Tibial artery (tissue), 4 donors: ENCODE measurements around the gene MED22.
"Not testable (repeated sequence)": the region's sequence is repeated elsewhere in the genome, so short reads cannot be mapped to it uniquely, and the experiment has no call there.

Source experiments
- DNase-seq, 2 donors: peaks; one replicate each; pipeline ENCODE4 v3.0.0-alpha.2; 2019
- H3K27ac ChIP-seq, 2 donors: fragments of 200-600 bp; sonication (generic) in 1 of 2; 1 replicate in 1 of 2; 2 replicates in 1 of 2; pipeline ENCODE4 v1.5.1; 2018 to 2019; ENCODE audit warnings: mild to moderate bottlenecking in 1 of 2
- H3K27me3 ChIP-seq, 2 donors: fragments of 200-600 bp; sonication (generic) in 1 of 2; one replicate each; pipeline versions ENCODE4 v1.5.1 to v1.6.0; 2016 to 2019
- H3K36me3 ChIP-seq, 3 donors: fragments of 200-600 bp; sonication (generic) in 2 of 3; one replicate each; pipeline ENCODE4 v1.5.1; 2016 to 2019; ENCODE audit warnings: mild to moderate bottlenecking in 2 of 3
- H3K4me1 ChIP-seq, 4 donors: fragments of 200-600 bp; sonication (generic) in 2 of 4; 1 replicate in 3 of 4; 2 replicates in 1 of 4; pipeline ENCODE4 v1.5.1; 2016 to 2019
- H3K4me3 ChIP-seq, 2 donors: fragments of 200-600 bp; sonication (generic) in 1 of 2; 1 replicate in 1 of 2; 2 replicates in 1 of 2; pipeline ENCODE4 v1.5.1; 2018 to 2019; ENCODE audit warnings: mild to moderate bottlenecking in 2 of 2
- H3K9me3 ChIP-seq, 3 donors: fragments of 200-600 bp; sonication (generic) in 1 of 3; one replicate each; pipeline ENCODE4 v1.5.1; 2016 to 2019
- intact Hi-C: fragments of 100-400 bp; cut with DNase I; formaldehyde crosslinking; loops from one replicate; pipeline ENCODE4 v1.15.0; 2023; ENCODE audit warnings: low total_unique reads
- TF ChIP-seq, protein P1 (sequence below), 2 experiments: fragments of 200-600 bp in 1 of 2; fragments of 450-650 bp in 1 of 2; IDR thresholded peaks; one replicate each; pipeline ENCODE4 v1.5.1; 2017 to 2019; ENCODE audit warnings: antibody characterized with exemption in 2 of 2, mild to moderate bottlenecking in 1 of 2, moderate library complexity in 1 of 2

Gene MED22

DNA sequence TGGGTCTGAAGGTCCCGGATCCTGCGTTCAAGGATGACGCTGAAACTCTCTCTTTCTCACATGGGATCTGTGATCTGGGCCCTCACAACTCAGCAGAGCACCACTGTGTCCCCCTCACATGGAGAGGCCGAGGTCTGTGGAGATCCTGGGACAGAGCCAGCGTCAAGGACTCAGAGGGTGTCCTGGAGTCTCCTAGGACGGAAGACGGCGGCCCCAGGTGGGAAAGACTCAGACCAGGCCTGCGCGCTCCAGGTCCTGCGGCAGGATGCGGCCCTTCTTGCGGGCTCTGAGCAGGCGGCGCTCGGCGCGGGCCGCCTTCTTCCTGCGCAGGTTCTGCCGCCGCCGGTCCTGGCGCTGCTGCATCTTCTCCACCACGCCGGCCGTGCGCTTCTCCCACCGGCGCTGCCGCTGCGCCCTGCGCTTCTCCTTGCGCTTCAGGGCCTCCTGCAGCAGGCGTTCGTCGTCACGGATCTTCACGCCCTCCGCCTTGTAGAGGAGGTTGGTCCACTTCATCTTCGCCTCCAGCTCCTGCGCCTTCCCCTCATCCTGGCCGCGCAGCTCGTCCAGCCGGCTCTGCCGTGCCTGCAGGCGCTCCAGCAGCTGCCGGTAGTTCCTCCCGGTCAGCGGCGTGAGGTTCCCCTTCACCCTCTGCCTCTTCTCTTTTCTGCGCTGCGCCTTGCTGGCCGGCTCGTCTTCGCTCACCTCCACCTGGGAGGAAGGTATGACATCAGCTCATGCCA is 16.1 kb downstream of the MED22 start:
- H3K27ac ChIP-seq: no peak overlapping the region
- no peaks in the 10 kb centered on the region for H3K27me3 ChIP-seq
- peaks cover 0 to 31% (median 23%) of the 10 kb centered on the region in 4 donors for H3K4me1 ChIP-seq
- TF ChIP-seq, protein P1, sequence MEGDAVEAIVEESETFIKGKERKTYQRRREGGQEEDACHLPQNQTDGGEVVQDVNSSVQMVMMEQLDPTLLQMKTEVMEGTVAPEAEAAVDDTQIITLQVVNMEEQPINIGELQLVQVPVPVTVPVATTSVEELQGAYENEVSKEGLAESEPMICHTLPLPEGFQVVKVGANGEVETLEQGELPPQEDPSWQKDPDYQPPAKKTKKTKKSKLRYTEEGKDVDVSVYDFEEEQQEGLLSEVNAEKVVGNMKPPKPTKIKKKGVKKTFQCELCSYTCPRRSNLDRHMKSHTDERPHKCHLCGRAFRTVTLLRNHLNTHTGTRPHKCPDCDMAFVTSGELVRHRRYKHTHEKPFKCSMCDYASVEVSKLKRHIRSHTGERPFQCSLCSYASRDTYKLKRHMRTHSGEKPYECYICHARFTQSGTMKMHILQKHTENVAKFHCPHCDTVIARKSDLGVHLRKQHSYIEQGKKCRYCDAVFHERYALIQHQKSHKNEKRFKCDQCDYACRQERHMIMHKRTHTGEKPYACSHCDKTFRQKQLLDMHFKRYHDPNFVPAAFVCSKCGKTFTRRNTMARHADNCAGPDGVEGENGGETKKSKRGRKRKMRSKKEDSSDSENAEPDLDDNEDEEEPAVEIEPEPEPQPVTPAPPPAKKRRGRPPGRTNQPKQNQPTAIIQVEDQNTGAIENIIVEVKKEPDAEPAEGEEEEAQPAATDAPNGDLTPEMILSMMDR (IDR thresholded peaks at IDR 0.05): no peak
- peak in 1 of 2 donors; percentile 43 for DNase-seq
- H3K36me3 ChIP-seq: peaks cover 36 to 50% (median 40%) of the 10 kb centered on the region in 3 donors
- no peaks in the 10 kb centered on the region for H3K9me3 ChIP-seq
- H3K4me3 ChIP-seq: no peak overlapping the region
- intact Hi-C loops: loop anchor here (10.0 kb wide), 2 partner anchors 153 to 307 kb away; no protein-coding TSS in a partner anchor

DNA sequence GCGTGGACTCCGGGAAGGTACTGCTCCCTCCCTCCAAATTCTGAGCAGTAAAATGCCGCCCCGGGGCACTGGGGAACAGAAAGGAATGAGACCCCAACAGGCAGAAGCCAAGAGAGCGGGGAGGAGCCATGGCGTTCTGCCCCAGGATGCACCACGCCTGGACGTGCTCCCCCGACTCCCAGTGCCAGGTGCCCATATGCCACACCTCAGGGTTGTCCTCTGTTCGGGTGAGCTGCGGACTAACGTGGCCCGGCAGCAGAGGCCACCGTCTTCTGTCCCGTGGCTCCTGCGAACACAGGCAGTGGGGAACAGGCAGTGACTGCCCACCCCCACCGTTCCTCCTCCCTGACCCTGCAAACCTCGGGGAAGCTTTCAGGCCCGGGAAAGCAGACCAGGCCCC is 16.7 kb downstream of the MED22 start:
- Histone ChIP-seq H3K4me3 (no peak overlapping the region), H3K27me3 (no peaks in the 10 kb centered on the region), H3K36me3 (peaks cover 36 to 50% (median 40%) of the 10 kb centered on the region in 3 donors), H3K27ac (no peak overlapping the region), H3K4me1 (peaks cover 0 to 25% (median 17%) of the 10 kb centered on the region in 4 donors), H3K9me3 (no peaks in the 10 kb centered on the region)
- intact Hi-C loops: loop anchor here (10.0 kb wide), 2 partner anchors 154 to 306 kb away; no protein-coding TSS in a partner anchor
- TF ChIP-seq, protein P1 (IDR thresholded peaks at IDR 0.05): no peak
- peak in 1 of 2 donors; percentile 58 for DNase-seq

DNA sequence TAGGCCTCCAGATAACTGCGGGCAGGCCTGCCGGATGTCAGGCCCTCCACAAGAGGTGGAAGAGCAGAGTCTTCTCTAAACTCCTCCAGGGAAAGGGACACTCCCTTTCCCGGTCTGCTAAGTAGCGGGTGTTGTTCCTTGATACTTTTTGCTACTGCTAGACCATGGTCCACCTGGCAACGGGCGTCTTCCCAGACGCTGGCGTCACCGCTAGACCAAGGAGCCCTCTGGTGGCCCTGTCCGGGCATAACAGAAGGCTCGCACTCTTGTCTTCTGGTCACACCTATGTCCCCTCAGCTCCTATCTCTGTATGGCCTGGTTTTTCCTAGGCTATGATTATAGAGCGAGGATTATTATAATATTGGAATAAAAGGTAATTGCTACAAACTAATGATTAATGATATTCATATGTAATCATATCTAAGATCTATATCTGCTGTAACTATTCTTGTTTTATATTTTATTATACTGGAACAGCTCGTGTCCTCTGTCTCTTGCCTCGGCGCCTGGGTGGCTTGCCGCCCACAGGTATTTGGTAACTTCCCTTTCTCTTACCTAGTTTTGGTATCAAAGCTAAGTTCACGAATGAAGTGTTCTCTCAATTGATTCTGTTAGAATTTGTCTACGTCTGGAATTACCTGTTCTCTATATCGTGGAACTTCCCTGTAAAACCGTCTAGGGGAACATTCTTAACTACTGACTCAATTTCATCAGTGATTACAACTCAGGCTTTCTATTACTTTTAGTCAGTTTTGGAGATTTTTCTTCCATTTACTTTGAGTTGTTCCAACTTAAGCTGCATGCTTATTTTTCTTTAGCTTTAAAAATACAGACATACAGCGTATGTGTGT is 18.4 kb downstream of the MED22 start:
- DNase-seq: peak in 1 of 2 donors; percentile 56
- not testable (repeated sequence) for H3K9me3 ChIP-seq, H3K27ac ChIP-seq, H3K4me3 ChIP-seq, H3K27me3 ChIP-seq
- TF ChIP-seq, protein P1 (IDR thresholded peaks at IDR 0.05): peak; percentile 41 to 43
- Histone ChIP-seq H3K36me3 (peaks cover 36 to 48% (median 40%) of the 10 kb centered on the region in 3 donors), H3K4me1 (peaks cover 0 to 13% (median 7%) of the 10 kb centered on the region in 4 donors)
- intact Hi-C loops: loop anchor here (10.0 kb wide), 3 partner anchors 145 to 305 kb away; no protein-coding TSS in a partner anchor

DNA sequence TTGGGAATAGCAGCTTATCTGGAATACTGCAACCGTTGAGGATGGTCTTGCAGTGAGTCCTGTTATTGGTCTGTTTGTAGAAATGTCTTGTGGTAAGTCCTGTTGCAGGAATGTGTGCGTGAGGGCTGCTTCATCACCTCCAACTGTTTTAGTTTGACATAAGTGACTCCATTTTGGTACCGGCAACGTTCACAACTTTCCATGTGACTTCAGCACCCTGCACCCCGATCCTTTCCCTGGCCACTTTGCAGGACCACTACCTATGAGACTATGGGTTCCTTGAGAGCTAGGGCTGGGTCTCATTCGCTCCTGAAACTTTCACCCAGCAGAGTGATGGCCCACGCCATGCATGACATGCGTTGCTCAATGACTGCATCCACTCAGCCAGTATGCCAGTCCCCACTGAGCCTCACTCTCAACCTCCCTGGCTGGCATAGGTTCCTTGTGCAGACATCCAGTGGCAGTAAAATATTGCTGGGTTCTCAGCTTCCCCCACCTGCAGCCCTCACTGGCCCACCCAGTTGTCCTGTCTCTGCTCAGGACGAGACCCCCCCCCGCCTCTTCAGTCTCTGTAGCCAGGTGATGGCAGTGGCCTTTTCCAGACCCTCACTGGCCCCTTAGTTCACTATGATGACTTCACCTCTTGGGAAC is 20.0 kb downstream of the MED22 start:
- H3K27ac ChIP-seq: no peak overlapping the region
- TF ChIP-seq, protein P1 (IDR thresholded peaks at IDR 0.05): no peak
- DNase-seq: peak in 1 of 2 donors; percentile 51
- peaks cover 23 to 32% (median 27%) of the 10 kb centered on the region in 3 donors for H3K36me3 ChIP-seq
- H3K9me3 ChIP-seq: no peaks in the 10 kb centered on the region
- no peak overlapping the region for H3K4me3 ChIP-seq
- intact Hi-C loops: loop anchor here (10.0 kb wide), 1 partner anchor 143 kb away; no protein-coding TSS in a partner anchor
- no peaks in the 10 kb centered on the region for H3K27me3 ChIP-seq
- H3K4me1 ChIP-seq: no peaks in the 10 kb centered on the region

DNA sequence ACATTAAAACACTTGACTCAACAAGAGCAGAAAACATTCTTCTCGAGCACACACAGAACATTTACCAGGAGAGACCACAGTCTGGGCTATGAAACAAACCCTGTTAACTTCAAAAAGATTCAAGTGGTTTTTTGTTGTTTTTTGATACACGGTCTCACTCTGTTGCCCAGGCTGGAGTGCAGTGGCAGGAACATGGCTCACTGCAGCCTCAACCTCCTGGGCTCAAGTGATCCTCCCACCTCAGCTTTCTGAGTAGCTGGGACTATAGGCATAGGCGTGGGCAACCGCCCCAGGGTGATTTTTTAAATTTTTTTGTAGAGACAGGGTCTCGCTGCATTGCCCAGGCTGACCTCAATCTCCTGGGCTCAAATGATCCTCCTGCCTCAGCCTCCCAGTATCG is 20.9 kb downstream of the MED22 start:
- not testable (repeated sequence) for H3K27me3 ChIP-seq, H3K27ac ChIP-seq, H3K4me3 ChIP-seq, H3K9me3 ChIP-seq, H3K4me1 ChIP-seq
- peaks cover 14 to 23% (median 17%) of the 10 kb centered on the region in 3 donors for H3K36me3 ChIP-seq
- intact Hi-C loops: loop anchor here (10.0 kb wide), 1 partner anchor 142 kb away; no protein-coding TSS in a partner anchor
- peak in 1 of 2 donors; percentile 9 for DNase-seq
